ENCODE measurements around the gene FAM47C. TPM values are rescaled to one million over a fixed set of nuclear protein-coding genes. Genes with fewer than 3 reads are reported as not detected.

Gene FAM47C
- not detected in 2 replicates for total RNA-seq

GRCh38 chrX:37008182-37008581, at the start of gene FAM47C:
TSS of gene FAM47C (plus strand) at chrX:37008366. CDS start at chrX:37008411, 45 bp downstream.

All from dermis lymphatic vessel endothelial cell (primary cell).